A673 (cell line): ENCODE data around the gene CCDC97. TPM values are rescaled to one million over a fixed set of nuclear protein-coding genes. Genes with fewer than 3 reads are reported as not detected.

Experiments used
- BruUV-seq: library from RNA; stranded (reverse); fragments of 400-500 nt; replicated peaks from 2 replicates; lab custom pipeline; 2021; lab: Mats Ljungman, UMichigan
- CTCF ChIA-PET: fragments of 300-600 bp; sonication (Branson Sonifier 250); formaldehyde crosslinking; loops from one replicate; lab custom pipeline; 2022; ENCODE audit warnings: antibody characterized with exemption; lab: Charles Lee
- POLR2A ChIA-PET: fragments of 300-600 bp; sonication (Branson Sonifier 250); formaldehyde crosslinking; loops from one replicate; lab custom pipeline; 2022; ENCODE audit warnings: antibody characterized with exemption; ENCODE audit not compliant: low non-redundant PET; lab: Charles Lee
- DNase-seq: peaks from one replicate; pipeline ENCODE4 v3.0.0-alpha.2; 2015; ENCODE audit warnings: low spot score
- H3K27ac ChIP-seq: fragments of 200-600 bp; sonication (generic); 2 replicates; pipeline ENCODE4 v1.5.1; 2016; ENCODE audit warnings: mixed run types, low read depth, mild to moderate bottlenecking, mixed read lengths, antibody characterized with exemption, low read length; ENCODE audit not compliant: poor library complexity, severe bottlenecking
- H3K27me3 ChIP-seq: fragments of 200-600 bp; sonication (generic); replicated peaks from 2 replicates; pipeline ENCODE4 v1.6.1; 2017; ENCODE audit warnings: mixed run types, low read depth, mild to moderate bottlenecking, mixed read lengths, antibody characterized with exemption, low read length; ENCODE audit not compliant: insufficient read depth, poor library complexity
- H3K36me3 ChIP-seq: fragments of 200-600 bp; sonication (generic); 2 replicates; pipeline ENCODE4 v1.6.1; 2016; ENCODE audit warnings: mixed run types, mild to moderate bottlenecking, mixed read lengths, antibody characterized with exemption, low read length; ENCODE audit not compliant: insufficient read depth, poor library complexity, severe bottlenecking
- H3K4me1 ChIP-seq: fragments of 200-600 bp; sonication (generic); 2 replicates; pipeline ENCODE4 v1.6.1; 2017; ENCODE audit warnings: mixed run types, mild to moderate bottlenecking, mixed read lengths, antibody characterized with exemption, low read length; ENCODE audit not compliant: insufficient read depth, poor library complexity, severe bottlenecking
- H3K4me3 ChIP-seq: fragments of 200-600 bp; sonication (generic); 2 replicates; pipeline ENCODE4 v1.5.1; 2016; ENCODE audit warnings: low read depth, mixed run types, mild to moderate bottlenecking, mixed read lengths, low read length; ENCODE audit not compliant: poor library complexity, severe bottlenecking
- H3K9me3 ChIP-seq: fragments of 200-600 bp; sonication (generic); 2 replicates; pipeline ENCODE4 v1.6.1; 2016; ENCODE audit warnings: mixed run types, low read depth, mild to moderate bottlenecking, mixed read lengths, antibody characterized with exemption, low read length; ENCODE audit not compliant: poor library complexity, severe bottlenecking
- EZH2 ChIP-seq: fragments of 200-600 bp; sonication (generic); IDR thresholded peaks from 2 replicates; pipeline ENCODE4 v1.6.1; 2017; ENCODE audit warnings: borderline replicate concordance, low read depth, mild to moderate bottlenecking, mixed read lengths, antibody characterized with exemption, low read length; ENCODE audit not compliant: poor library complexity, severe bottlenecking
- intact Hi-C: fragments of 100-400 bp; cut with micrococcal nuclease; formaldehyde crosslinking; loops from one replicate; pipeline ENCODE4 v1.10.0; 2022; ENCODE audit not compliant: unreplicated experiment
- total RNA-seq: library from RNA; stranded (reverse); gene quantifications from 2 replicates; pipeline ENCODE4 v1.2.3, GENCODE V29; 2021
- TF ChIP-seq, protein P1 (sequence below): fragments of 300-800, 200-600 bp; sonication (generic); conservative IDR thresholded peaks from 2 replicates; pipeline ENCODE4 v1.5.1; 2017; ENCODE audit warnings: low read depth, mild to moderate bottlenecking, antibody characterized with exemption, low read length, moderate library complexity, mixed read lengths

The CCDC97 gene
- total RNA-seq, 1 experiment from 2014 or later = 40.8 TPM

DNA sequence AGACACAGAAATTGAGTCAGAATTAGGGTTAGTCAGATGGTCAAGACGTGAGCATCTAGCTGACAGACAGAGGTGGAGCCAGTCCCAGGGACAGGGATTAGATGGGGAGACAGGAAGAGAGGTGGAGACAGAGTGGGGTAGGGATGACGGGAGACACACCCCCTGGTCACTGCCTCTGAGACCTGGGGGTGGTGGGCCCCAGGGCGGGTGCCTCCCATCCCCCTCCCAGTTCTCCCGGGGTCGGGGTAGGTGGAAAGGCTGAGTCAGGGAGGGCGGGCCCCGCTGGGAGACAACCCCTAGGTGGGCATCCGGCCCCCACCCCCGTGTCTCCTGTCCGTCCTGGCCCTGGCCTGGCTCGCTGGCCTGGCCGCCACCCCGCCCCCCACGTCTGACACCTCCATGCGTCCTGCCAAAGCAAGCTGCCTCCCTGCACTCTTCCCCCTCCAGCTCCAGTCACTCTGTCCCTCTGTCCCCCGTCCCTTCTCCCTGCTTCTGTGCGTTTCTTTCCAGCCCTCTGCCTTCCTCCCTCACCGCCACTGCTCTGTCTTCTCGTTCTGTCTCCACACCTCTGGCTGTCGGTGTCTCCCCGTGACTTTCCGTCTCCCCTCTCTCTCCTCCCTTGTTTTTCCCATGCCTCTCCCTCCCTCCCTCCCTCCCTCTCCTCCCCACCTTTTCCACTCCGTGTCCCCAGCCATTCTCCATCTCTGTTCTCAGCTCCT is 15.1 kb downstream of the CCDC97 start:
- Histone ChIP-seq H3K27me3 (no peaks in the 10 kb centered on the region), H3K4me1 (peaks cover 23% of the 10 kb centered on the region), H3K4me3 (no peak overlapping the region), H3K27ac (peak overlapping the region; percentile 37), H3K9me3 (no peaks in the 10 kb centered on the region), H3K36me3 (peaks cover 37% of the 10 kb centered on the region)
- CTCF ChIA-PET = no interaction called here
- BruUV-seq = no TSS peak
- intact Hi-C loops = no loop called here
- TF ChIP-seq EZH2 = no peak
- TF ChIP-seq, protein P1, sequence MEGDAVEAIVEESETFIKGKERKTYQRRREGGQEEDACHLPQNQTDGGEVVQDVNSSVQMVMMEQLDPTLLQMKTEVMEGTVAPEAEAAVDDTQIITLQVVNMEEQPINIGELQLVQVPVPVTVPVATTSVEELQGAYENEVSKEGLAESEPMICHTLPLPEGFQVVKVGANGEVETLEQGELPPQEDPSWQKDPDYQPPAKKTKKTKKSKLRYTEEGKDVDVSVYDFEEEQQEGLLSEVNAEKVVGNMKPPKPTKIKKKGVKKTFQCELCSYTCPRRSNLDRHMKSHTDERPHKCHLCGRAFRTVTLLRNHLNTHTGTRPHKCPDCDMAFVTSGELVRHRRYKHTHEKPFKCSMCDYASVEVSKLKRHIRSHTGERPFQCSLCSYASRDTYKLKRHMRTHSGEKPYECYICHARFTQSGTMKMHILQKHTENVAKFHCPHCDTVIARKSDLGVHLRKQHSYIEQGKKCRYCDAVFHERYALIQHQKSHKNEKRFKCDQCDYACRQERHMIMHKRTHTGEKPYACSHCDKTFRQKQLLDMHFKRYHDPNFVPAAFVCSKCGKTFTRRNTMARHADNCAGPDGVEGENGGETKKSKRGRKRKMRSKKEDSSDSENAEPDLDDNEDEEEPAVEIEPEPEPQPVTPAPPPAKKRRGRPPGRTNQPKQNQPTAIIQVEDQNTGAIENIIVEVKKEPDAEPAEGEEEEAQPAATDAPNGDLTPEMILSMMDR = no peak
- POLR2A ChIA-PET = no interaction called here
- no peak for DNase-seq

DNA sequence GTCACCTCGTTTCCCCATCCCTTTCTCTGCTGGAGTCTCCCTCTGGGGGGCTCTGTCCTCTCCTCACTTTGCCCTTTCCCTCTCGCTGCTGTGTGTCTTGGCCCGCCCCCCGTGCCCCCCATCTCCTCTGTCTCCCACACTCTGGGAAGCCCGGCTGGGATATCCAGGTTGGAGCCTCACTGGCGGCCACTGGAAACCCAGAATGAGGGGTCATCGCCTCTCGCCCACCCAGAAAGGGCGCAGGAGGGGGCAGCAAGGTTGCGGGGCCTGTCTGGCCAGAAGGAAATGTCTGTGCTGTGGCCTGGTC is 15.6 kb downstream of the CCDC97 start:
- TF ChIP-seq, protein P1 = no peak
- no peak for TF ChIP-seq EZH2
- Histone ChIP-seq H3K4me3 (no peak overlapping the region), H3K27me3 (no peaks in the 10 kb centered on the region), H3K4me1 (peaks cover 23% of the 10 kb centered on the region), H3K9me3 (no peaks in the 10 kb centered on the region), H3K27ac (peak overlapping the region; percentile 50), H3K36me3 (peaks cover 32% of the 10 kb centered on the region)
- POLR2A ChIA-PET = no interaction called here
- no peak for DNase-seq
- intact Hi-C loops = no loop called here
- BruUV-seq = no TSS peak
- CTCF ChIA-PET = no interaction called here

- Histone ChIP-seq H3K4me1 (peaks cover 23% of the 10 kb centered on the region), H3K27me3 (no peaks in the 10 kb centered on the region), H3K36me3 (peaks cover 28% of the 10 kb centered on the region), H3K27ac (peak overlapping the region; percentile 50), H3K4me3 (no peak overlapping the region), H3K9me3 (no peaks in the 10 kb centered on the region)
- DNase-seq = no peak
- BruUV-seq = no TSS peak
- POLR2A ChIA-PET = no interaction called here
- intact Hi-C loops = no loop called here
- CTCF ChIA-PET = no interaction called here
- TF ChIP-seq EZH2 = no peak
- TF ChIP-seq, protein P1 = no peak
Measured at GRCh38 chr19:41325947-41326706, 16.2 kb downstream of the CCDC97 start.
